BE2C (cell line): ENCODE data around the gene PPP2R2B.

Experiments
- DNase-seq: peaks from one replicate; pipeline ENCODE4 v3.0.0-alpha.2; 2020
- H3K27me3 ChIP-seq: fragments of 250-450 bp; sonication (Bioruptor Pico); 2 replicates; pipeline ENCODE4 v1.5.1; 2020; ENCODE audit warnings: mild to moderate bottlenecking
- H3K36me3 ChIP-seq: fragments of 250-450 bp; sonication (Bioruptor Pico); 2 replicates; pipeline ENCODE4 v1.5.1; 2020; ENCODE audit warnings: mild to moderate bottlenecking
- H3K4me1 ChIP-seq: fragments of 250-450 bp; sonication (Bioruptor Pico); 2 replicates; pipeline ENCODE4 v1.5.1; 2020
- H3K4me3 ChIP-seq: 2 replicates; pipeline ENCODE4 v1.5.1; 2011; ENCODE audit warnings: low read depth, low read length
- H3K9me3 ChIP-seq: fragments of 250-450 bp; sonication (Bioruptor Pico); 2 replicates; pipeline ENCODE4 v1.5.1; 2020
- CTCF ChIP-seq: IDR thresholded peaks from 2 replicates; pipeline ENCODE4 v1.5.1; 2012; ENCODE audit warnings: mild to moderate bottlenecking, low read depth, low read length

PPP2R2B gene

DNA sequence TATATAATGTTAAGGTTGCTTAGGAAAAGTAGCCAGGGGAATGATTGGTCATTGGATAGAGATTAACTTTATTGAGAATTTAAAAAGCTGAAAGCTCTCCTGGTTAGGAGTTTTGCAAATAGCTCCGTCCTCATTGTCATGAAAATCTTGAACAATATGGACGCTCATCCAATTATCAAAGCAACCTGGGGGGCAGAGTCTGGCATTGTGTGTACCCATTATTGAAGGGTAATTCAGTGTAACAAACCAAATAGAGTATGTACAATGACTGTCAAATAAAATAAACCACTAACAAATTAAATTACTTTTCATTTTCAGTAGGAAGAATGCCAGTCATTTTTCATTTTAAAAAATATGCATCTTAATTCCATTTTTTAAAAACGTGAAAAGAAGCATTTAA is 218.6 kb downstream of the PPP2R2B start:
- no peaks in the 10 kb centered on the region for H3K36me3 ChIP-seq
- H3K27me3 ChIP-seq, result no peaks in the 10 kb centered on the region
- H3K4me3 ChIP-seq, result no peak overlapping the region
- no peaks in the 10 kb centered on the region for H3K9me3 ChIP-seq
- DNase-seq, result no peak
- peaks cover 4% of the 10 kb centered on the region for H3K4me1 ChIP-seq
- TF ChIP-seq CTCF, result no peak

DNA sequence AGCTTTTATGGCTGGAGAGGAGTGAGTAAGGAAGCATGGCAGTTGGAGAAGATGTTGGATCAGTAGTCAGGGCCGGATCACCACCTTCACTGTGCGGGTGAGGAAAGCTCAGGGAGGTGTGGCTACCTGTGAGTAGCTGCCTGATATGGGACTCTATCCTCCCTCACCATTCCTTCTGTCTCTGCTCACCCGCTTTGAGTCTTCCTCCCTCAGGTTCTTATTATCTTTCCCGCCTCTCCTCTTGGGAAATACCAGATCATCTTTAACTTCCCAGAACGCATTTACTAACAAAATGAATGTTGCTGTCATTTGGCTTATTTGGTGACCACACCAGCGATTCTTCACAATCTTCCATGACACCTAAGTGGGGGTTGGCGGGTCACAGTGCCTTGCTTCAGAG is 221.9 kb downstream of the PPP2R2B start:
- H3K27me3 ChIP-seq, result no peaks in the 10 kb centered on the region
- no peak for DNase-seq
- peaks cover 29% of the 10 kb centered on the region for H3K4me1 ChIP-seq
- no peaks in the 10 kb centered on the region for H3K36me3 ChIP-seq
- H3K4me3 ChIP-seq, result no peak overlapping the region
- TF ChIP-seq CTCF, result no peak
- H3K9me3 ChIP-seq, result no peaks in the 10 kb centered on the region

- Histone ChIP-seq H3K36me3 (no peaks in the 10 kb centered on the region), H3K9me3 (no peaks in the 10 kb centered on the region), H3K4me1 (peaks cover 31% of the 10 kb centered on the region), H3K27me3 (no peaks in the 10 kb centered on the region), H3K4me3 (no peak overlapping the region)
- DNase-seq, result peak; percentile 90
- TF ChIP-seq CTCF, result no peak
Measured at GRCh38 chr5:146653560-146653959, 225.0 kb downstream of the PPP2R2B start.

GRCh38 chr5:146652547-146652946 is 226.0 kb downstream of the PPP2R2B start:
- Histone ChIP-seq H3K4me1 (peaks cover 37% of the 10 kb centered on the region), H3K4me3 (no peak overlapping the region), H3K36me3 (no peaks in the 10 kb centered on the region), H3K27me3 (no peaks in the 10 kb centered on the region), H3K9me3 (no peaks in the 10 kb centered on the region)
- DNase-seq, result no peak
- TF ChIP-seq CTCF, result no peak

GRCh38 chr5:146647656-146648199 is 230.8 kb downstream of the PPP2R2B start:
- peaks cover 34% of the 10 kb centered on the region for H3K4me1 ChIP-seq
- H3K9me3 ChIP-seq, result no peaks in the 10 kb centered on the region
- no peaks in the 10 kb centered on the region for H3K36me3 ChIP-seq
- no peak overlapping the region for H3K4me3 ChIP-seq
- peak; percentile 92 for DNase-seq
- TF ChIP-seq CTCF, result no peak
- H3K27me3 ChIP-seq, result no peaks in the 10 kb centered on the region

DNA sequence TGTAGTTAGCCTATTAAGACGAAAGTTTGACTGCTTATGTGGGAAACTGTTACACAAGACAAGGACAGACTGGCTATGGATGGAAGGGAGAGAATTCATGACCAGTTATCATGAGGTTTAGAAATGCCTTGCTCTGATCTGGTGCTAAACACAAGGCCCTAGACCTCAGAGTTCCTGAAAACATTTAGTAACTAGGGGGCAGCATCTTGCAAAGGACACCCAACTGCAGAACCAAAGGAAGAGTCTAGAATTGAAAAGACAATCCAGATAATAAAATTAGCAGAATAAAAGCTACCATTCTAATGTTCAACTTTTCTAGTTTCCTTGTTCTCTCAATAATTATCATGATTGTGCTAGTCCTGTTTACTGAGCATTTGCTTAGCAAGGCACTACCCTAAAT is 232.1 kb downstream of the PPP2R2B start:
- Histone ChIP-seq H3K9me3 (no peaks in the 10 kb centered on the region), H3K36me3 (no peaks in the 10 kb centered on the region), H3K27me3 (no peaks in the 10 kb centered on the region), H3K4me3 (no peak overlapping the region), H3K4me1 (peaks cover 34% of the 10 kb centered on the region)
- DNase-seq, result no peak
- peak; percentile 59 for TF ChIP-seq CTCF
